Activated CD4-positive, CD25-positive, alpha-beta regulatory T cell treated with anti-CD3 and anti-CD28 coated beads, Interleukin-2, amount 50 U/mL, for 16 hours (primary cell): Measurements from ENCODE around the gene DCBLD2.

ENCODE experiments used
- DNase-seq: peaks from one replicate; pipeline ENCODE4 v3.0.0-alpha.2; 2020; ENCODE audit warnings: low read depth, low spot score

DCBLD2 gene

DNA sequence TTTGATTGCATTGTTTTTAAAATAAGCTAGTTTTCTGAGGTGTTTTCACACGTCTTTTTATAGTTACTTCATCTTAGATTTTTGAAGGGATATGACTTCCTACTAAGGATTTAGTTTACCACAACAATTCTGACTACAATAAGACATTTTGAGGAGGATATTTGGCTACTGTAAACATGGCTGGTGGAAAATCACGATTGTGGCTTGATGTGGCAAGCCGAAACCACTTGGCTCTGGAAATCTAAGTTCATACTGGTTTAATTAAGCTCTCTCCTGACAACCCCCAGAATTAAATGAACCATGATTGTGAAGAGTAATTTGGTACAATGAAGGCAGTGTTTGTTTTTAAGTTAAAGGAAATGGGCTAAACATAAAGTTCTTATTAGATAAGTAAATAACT, 107.5 kb downstream of the DCBLD2 start:
- no peak for DNase-seq

DNA sequence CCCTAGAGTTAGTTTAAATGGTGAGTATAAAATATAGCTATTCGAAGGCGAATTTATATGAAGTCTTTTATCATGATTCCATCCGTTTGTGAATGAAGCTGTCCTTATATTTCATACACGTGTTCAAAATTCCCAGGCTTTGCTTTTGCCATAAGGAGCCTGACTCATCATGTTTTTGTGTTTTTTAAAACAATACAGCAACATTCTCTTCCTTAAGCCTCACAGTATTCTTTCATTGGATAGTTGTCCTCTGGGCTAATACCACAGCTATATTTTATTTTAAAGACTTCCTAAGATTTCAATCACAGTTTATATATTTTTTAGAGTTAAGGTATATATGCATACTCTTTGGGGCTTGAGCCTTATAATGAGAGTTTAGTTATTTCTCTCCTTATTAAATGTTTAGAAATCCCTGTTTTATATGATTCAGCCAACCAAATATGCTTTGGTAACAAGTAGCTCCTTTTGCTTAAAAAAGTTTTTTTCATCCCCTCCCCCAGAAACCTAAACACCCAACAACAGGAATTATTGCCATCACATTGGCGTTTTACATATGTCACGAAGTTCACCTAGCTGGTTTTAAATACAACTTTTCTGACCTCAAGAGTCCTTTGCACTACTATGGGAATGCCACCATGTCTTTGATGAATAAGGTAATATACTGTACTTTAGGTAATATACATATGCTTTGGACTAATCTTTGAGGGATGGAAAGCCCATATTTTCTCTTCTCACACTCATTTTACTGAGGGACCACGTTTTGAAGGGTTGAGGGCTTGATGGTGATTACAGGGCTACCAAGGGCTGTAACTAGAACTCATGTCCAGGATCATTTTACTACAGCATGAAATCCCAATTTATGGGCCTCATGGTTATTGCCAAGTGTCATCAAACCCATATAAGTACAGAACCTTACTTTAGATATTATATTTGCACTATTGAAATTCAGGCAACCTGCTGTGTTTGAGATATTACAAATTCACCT, 109.9 kb downstream of the DCBLD2 start:
- no peak for DNase-seq

DNA sequence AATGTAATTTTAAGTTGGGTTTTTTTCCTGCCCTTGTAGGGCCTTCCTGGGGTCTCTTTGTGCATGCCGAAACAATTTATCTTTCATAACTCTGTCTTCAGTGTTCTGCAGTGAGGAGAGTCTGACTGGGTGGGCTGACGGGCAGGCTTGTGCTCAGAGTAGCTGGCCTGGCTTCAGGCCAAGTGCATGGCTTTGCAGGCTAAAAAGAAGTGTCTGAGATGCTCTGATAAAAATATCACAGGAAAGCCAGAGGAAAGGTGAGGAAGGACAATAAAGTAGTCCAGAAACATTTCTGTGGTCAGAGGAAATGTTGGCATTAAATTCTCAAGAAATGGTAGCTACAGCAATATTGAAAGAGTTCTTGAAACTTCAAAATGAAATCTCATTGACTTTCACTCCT, 112.8 kb downstream of the DCBLD2 start:
- no peak for DNase-seq

DNA sequence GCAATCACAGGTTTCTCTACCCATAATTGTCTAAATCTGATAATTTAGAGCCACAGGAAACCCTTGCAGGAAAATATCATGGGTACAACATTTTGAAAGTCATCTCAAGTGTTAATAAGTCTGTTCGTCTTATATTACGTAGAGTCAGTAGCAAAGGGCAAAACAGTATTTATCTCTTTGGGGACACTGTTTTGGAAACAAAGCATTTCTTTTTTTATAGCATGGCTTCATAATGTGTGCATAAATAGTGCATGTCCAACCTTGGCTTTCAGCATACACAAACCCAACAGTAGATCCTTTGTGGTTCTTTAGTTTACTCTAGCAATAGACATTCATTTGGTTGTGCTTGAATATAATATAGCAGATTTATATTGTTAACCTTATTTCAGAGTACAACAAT, 114.3 kb downstream of the DCBLD2 start:
- no peak for DNase-seq

DNA sequence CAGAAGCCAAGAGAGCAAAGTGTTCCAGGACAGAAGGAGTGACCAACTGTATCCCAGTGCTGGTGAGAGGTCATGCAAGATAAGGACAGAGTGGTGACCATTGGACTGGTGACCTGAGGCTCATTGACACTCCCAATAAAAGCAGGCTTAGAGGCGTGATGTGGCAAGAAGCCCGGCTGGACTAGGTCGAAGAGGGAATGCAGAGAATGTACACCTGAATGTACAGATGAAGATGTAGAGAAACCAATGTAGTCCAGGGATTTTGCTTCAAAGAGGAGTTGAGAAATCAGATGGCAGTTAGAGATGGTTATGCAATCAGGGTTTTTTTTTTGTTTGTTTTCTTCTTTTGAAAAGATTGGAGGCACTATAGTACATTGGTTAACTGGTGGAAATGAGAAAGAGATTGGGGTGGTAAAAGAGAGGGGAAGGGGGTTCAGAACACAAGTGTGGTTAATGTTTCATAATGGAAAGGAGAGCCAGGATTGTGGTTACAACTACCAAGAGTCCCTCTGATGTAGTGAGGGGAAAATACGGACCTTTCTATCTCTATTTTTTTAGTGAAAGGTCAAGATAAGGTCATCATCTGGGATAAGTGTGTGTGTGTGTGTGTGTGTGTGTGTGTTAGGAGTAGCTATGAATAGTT, 115.0 kb downstream of the DCBLD2 start:
- DNase-seq, result no peak

DNA sequence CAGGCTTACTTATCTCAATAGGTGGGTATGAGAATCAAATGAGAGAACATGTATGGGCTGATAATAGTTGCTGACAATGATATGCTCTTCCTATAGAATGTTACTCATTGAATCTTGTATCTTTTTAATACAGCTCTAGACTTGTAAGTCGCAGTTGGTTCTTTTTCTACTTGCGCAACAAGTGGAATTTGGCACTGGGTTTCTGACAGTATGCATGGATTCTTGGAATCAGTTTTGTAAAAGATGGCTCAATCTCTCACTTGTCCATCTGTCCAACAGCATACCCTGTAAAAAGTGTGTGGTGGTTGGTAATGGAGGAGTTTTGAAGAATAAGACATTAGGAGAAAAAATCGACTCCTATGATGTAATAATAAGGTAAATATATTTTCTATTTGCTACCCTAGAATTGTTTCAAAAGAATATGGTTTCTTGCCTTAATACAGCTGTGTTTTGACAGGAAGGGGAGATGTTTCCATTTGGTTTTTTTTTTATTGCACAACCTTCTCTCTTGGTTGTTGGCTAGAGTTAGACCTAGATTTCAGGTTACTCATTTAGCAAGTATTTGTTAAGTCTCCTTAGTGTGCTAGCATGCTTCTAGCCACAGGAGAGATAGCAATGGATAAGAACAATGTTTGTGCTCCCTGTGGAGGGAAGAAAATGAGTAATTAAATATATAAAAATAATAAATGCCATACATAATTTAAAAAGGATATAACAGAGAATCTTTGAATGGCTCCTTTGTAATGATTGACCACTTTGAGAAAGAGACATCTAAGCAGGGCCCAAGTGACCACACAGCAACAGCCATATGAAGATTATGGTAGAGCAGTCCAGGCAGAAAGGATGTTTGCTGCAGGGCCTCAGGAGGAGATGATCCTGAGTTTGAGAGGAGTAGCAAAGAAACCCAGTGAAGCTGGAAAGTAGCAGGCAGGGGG, 116.6 kb downstream of the DCBLD2 start:
- DNase-seq, result no peak

DNA sequence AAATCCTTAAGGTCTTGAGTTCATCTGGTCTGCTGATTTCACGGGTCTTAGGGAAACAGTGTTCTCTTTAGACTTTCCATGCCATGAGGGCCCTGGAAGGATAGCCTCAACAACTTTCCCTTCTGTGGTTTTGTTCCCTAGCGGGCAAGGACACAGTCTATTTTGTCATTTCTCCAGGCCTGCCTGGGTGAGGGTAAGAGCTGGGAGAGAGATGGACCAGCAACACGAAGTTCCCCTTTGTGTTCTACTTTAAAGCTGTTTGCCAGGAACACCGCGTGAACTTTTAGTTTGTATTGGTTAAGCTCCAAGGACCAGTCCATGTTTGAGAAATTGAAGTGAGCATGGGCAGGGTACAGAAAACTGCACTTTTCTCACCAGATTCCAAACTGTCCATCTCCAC, 117.5 kb downstream of the DCBLD2 start:
- no peak for DNase-seq

DNA sequence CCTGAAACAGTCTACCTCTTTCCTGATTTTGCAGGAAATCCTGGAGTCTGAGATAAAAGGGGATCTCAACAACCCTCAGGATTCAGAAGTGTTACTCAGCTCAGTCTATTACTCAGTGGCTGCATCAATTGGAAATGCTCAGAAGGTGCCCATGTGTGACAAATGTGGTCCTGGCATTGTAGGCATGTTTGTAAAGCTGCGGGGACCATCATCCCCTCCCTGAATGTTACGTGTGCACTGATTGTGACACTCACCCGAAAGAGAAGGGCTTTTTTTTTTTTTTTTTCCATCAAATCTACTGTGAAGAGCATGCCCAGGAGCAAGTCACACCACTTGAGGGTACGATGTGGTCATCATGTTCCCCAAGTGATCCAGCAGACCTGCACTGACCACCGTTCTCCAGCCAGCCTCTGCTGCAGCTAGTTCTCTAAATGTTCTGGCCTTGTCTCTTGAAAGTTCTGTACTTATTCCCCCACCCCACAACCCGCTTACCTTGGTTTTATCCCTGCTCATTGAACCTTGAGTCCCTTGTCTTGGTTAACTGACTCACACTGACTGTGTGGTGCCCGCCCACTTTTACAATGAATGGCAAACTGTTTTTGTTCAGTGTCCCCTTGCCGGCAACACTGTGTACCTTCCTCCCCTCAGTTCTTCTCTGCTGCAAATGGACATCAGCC, 118.5 kb downstream of the DCBLD2 start:
- no peak for DNase-seq

DNA sequence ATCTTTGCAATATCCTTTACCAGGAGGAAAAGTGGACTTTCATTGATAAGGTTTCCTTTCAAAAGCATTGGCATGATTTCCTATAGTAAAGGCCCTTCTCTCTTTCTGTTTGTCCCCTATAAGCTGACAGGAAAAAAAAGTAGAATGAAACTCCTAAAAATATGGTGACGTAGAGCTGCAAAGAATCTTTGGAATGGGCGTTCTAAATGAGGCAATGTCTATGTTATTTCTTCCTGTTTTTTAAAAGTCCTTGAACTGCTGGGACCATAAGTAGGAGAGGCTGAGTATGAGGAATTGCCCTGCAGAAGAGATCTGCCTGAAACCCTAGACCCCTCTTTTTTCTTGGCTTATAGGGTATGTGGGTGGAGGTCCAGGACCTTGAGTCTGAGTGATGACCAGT, 121.2 kb downstream of the DCBLD2 start:
- no peak for DNase-seq

DNA sequence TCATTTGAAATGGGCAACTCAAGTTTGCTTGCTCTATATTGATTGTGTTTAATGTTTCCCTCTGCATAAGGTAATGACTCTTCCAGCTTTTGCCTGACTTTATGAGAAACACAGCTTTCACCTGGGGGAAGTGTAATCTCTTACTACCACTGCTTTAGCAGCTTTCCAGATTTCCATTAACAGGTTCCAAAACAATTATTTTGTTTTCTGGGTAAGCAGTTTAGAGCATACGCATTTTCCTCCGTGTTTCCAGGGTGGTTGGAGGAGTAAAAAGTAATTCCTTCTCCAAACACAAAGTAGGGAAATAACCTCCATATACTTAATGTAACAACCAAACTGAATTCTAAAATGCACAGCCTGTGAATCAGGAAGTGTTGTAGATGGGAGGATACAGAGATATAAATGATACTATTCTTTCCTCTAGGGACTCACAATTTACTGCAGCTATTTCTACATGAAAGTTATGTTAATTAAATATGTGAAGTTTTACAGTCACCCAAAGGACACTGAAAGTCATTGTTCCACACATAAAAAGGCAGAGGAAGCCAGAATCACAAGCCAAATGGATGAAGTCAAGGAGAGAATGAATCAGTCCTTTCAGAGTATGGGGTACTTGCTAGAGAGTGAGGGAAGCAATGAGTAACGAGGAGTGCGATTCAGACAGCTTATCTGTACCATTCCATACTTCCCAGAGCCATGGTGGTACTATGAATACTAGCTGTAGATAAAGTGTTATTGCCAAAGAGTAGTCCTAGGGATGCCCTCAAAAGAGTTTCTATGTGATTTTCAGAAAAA, 121.8 kb downstream of the DCBLD2 start:
- no peak for DNase-seq

DNA sequence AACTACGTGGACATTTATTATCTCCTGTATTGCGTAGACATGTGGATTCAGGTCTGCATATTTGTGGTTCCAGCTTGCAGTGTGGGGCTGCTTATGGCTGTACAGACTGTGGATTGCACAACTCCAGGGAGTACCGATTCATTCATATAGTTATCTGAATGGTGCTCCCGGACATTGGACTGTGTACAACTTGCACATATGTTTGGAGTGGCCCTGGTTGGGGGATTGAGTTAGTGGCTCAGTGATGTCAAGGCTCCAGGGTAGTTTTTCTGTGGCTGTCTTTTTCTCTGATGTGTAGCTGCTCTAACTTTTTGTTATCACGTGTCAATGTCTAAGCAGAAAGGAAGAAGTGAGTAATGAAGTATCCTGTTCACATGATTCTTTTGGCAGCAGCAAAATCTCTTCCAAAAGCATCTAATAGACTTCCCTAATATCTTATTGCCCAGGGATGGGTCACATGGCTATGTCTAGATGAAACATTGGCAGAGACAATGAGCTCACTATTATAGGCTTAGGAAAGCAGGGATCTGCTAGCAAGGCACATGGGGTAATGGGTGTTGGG, 122.6 kb downstream of the DCBLD2 start:
- no peak for DNase-seq

DNA sequence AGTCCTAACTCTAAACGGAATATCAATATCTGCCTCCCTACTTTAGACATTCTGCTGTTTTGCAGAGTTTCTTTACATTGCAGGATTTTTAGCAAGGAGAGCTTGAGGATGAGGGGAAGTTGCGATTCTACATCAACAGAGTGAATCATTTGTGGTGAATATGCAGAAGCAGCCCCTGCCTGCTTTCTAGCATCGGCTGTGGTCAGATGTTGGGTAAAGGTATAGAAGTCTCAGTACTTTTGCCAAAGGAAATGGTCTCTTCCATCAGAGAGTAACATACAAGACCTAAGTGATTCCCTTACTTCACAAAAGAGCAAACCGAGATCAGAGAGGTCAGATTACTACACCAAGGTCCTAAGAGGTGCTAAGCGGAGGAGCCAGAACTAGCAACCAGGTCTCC, 123.1 kb downstream of the DCBLD2 start:
- DNase-seq, result no peak

DNA sequence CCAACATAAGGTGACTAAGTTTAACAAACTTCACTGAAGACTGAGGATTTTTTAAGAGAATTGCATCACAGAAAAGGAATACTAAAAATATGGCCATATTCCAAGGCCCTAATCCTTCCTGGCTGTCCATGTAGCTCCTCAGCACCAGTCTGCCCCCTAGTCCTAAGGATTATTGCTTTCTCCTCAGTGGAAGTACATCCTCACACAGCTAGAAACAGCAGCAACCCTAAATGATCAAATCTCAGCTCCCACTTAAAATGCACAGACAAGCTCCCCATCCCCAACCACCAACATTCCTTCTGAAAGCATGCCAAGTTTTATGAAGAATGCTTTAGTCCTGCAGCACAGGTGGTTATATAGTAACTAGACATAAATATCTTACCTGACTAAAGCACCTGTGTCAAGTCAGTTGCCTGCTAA, 123.7 kb downstream of the DCBLD2 start:
- no peak for DNase-seq

DNA sequence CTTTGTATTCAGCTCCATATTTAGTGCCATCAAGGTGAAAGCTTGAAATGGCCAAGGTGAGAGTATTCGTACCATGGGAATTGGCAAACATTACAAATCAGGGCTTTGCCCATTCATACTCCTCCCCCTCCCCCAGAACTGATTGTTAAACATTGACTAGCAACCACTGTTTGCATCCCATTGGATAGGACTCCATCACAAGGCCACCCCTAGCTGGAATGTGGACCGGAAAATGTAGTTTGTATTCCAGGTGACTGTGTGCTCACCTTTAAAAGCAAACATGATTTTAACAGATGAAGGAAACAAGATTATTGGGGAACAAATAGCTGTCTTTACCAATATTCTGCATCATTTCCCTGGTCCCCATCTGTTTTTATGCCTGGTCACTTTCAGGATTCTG, 124.2 kb downstream of the DCBLD2 start:
- DNase-seq, result no peak

DNA sequence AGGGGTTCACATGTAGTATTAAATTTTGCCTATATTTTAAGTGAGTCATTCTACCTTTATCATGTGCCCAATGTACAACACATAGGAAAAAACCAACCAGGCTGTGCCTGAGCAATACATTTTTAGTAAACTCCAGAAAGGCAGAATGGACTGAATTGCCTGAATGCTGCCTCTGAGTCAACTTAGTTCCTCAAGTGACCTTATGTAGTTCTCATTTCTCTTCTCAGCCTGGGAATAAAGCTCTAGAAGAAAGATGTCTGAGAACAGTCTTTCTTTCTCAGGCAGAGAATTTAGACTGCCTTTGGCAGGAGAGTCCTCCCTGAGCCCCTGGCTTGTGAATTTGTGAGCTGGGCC, 125.4 kb downstream of the DCBLD2 start:
- DNase-seq, result no peak

DNA sequence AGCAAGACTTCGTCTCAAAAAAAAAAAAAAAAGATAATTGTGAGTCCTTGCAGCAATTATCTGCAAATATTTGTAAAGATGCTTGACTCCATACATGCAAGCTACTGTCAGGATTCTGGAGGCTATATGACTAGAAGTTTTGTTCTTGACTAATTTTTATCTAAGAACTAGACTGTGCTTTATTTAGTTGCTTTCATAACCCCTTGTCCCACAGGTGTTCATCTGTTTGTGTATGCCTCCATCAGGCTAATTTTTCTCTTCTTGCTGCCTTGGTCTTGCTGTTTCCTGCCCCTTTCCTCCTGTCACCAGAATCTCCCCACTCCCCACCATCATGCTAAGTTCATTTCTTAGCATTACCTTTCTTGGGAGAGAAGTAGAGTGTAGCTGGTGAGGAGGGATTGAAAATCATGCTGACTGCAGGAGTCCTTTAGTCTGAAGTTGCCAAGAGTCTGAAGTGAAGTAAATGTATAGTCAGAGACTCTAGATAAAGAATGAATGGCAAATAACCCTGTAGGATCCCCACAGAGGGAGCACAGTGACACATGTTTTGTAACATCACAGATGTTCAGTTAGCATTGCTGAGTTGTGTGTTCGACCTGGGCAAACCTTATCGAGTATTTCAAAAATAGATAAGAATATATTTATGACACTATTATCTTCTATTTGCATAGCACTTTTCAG, 125.9 kb downstream of the DCBLD2 start:
- DNase-seq, result no peak

DNA sequence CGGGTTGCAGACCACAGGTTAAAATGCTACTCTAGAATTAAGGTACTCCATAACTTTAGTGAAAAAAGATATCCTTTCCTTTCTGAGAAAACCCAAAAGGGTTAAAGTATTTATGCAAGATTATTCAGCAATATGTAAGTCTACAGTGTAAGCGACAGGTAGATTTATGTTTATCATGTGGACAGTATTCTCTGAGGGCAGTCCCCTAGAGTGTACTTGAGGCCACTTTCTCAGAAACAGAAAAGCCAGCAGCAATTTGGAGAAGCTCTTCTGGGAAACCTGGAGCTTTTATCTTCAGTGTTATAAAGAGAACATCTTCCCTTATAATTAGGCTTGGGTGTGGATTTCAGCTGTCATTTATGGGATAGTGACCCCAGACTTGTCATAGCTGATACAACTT, 129.5 kb downstream of the DCBLD2 start:
- DNase-seq, result no peak

DNA sequence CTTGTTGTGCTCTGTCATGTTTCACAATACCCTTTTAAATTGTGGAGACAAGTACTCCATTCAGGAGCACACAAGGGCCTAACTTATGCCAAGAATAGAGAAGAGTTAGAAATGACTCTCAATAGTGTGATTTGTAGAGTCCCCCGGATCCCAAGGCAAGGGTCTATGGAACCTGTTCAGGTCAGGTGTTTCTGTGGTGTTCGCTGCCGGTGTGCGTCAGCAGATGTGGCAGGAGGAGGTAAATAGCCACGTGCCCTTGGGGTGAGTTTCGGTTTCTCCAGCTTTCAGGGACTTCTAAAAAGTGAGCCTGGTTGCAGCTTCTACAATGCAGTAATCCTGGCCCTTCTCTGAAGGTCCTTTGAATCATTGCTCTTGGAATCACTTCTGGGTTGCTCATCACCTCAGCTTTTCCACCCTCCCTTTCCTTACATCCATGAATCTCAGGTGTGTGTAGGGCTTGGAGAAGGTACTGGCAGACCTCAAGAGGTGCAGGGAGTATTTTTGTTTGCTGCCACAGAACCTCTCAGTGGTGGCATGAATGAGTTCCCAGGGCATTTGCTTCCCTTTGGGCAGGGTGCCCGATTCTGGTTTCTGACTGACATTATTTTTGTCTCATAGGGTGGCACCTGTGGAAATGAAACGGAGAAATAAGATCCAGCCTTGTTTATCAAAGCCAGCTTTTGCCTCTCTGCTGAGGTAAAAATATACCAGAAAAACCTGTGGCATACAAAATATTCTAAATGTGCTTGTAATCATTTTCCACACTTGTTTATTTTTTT, 131.0 kb downstream of the DCBLD2 start:
- DNase-seq, result no peak

DNA sequence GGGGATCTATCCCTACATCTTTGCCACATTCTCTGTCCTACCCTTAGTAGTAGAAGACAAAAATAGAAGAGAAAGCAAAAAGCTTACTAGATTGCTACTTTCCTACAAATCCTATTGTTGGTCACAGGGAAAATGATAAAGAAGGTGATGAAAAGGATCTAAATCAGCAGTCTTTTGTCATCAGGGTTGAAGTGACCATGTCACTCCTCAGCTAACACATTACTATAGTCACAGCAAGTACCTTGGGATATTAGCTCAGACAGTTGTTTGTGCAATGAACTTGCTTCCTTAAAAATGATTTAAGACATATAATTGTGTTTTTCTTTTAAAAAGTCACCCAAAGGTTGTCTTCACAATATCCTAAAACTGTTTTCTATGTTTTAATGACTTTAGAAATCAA, 132.0 kb downstream of the DCBLD2 start:
- no peak for DNase-seq
